CD4-positive, CD25-positive, alpha-beta regulatory T cell (primary cell): ENCODE data around the gene CYP26A1. TPM values are rescaled to one million over a fixed set of nuclear protein-coding genes. Genes with fewer than 3 reads are reported as not detected.

Experiments
- ATAC-seq, 2 donors: fragments of 150-1000 bp; cut with Tn5 transposase; one replicate each; pipeline ENCODE4 v1.10.0; 2021; ENCODE audit warnings: low read depth in 2 of 2, moderate number of reproducible peaks in 2 of 2, moderate library complexity in 1 of 2
- DNase-seq, 3 donors: peaks; one replicate each; pipeline versions ENCODE4 v3.0.0 to v3.0.0-alpha.2; 2012 to 2022; ENCODE audit warnings: mixed read lengths in 1 of 3
- H3K27ac ChIP-seq: one replicate; pipeline ENCODE4 v1.7.0; 2013; ENCODE audit warnings: mild to moderate bottlenecking, low read length; ENCODE audit not compliant: insufficient read depth, poor library complexity, severe bottlenecking
- H3K27me3 ChIP-seq: one replicate; pipeline ENCODE4 v1.7.0; 2013; ENCODE audit warnings: low read length; ENCODE audit not compliant: control insufficient read depth, insufficient read depth
- H3K36me3 ChIP-seq: one replicate; pipeline ENCODE4 v1.7.0; 2013; ENCODE audit warnings: mild to moderate bottlenecking, low read length, moderate library complexity; ENCODE audit not compliant: control insufficient read depth, insufficient read depth
- H3K4me1 ChIP-seq: 2 replicates; pipeline ENCODE4 v1.7.0; 2013; ENCODE audit warnings: mild to moderate bottlenecking, low read length; ENCODE audit not compliant: insufficient read depth, control insufficient read depth, poor library complexity, severe bottlenecking
- H3K4me3 ChIP-seq: one replicate; pipeline ENCODE4 v1.7.0; 2013; ENCODE audit warnings: low read depth, mild to moderate bottlenecking, low read length, moderate library complexity
- H3K9me3 ChIP-seq, 2 experiments: 1 replicate in 1 of 2; 2 replicates in 1 of 2; pipeline ENCODE4 v1.7.0; 2013; ENCODE audit warnings: low read length in 2 of 2, mild to moderate bottlenecking in 1 of 2, moderate library complexity in 1 of 2; ENCODE audit not compliant: control insufficient read depth in 2 of 2
- H3K27ac Mint-ChIP-seq, 3 donors: one replicate each; pipeline ENCODE4 v1.8.0; 2020 to 2022; ENCODE audit warnings: mild to moderate bottlenecking in 3 of 3, mixed read lengths in 3 of 3, moderate library complexity in 2 of 3
- H3K27me3 Mint-ChIP-seq: one replicate; pipeline ENCODE4 v1.8.0; 2022; ENCODE audit warnings: mild to moderate bottlenecking, mixed read lengths
- H3K36me3 Mint-ChIP-seq: one replicate; pipeline ENCODE4 v1.8.0; 2020; ENCODE audit warnings: mixed read lengths
- H3K4me1 Mint-ChIP-seq, 4 donors: one replicate each; pipeline ENCODE4 v1.8.0; 2020 to 2022; ENCODE audit warnings: mixed read lengths in 4 of 4, mild to moderate bottlenecking in 1 of 4
- H3K4me3 Mint-ChIP-seq, 4 donors: one replicate each; pipeline ENCODE4 v1.8.0; 2020 to 2022; ENCODE audit warnings: mild to moderate bottlenecking in 4 of 4, mixed read lengths in 4 of 4, moderate library complexity in 3 of 4
- H3K9me3 Mint-ChIP-seq, 7 donors: one replicate each; pipeline ENCODE4 v1.8.0; 2020 to 2022; ENCODE audit warnings: mixed read lengths in 7 of 7, mild to moderate bottlenecking in 3 of 7, moderate library complexity in 2 of 7
- polyA plus RNA-seq, 4 donors: library from polyadenylated mRNA; unstranded; fragments of 300-500 nt; fragmentation: Illumina TruSeq; gene quantifications; one replicate each; pipeline ENCODE4 v1.2.3, GENCODE V29; 2021
- total RNA-seq: library from RNA; stranded (reverse); gene quantifications from one replicate; pipeline ENCODE4 v1.2.3, GENCODE V29; 2022

The CYP26A1 gene
- total and polyA plus RNA-seq, 5 donors from 2014 or later = not detected

- H3K36me3 Mint-ChIP-seq = no peaks in the 10 kb centered on the region
- DNase-seq = no peak
- no peak overlapping the region for H3K27ac Mint-ChIP-seq
- Histone ChIP-seq H3K27me3 (peaks cover 22% of the 10 kb centered on the region), H3K4me1 (peaks cover 10% of the 10 kb centered on the region), H3K36me3 (no peaks in the 10 kb centered on the region), H3K9me3 (no peaks in the 10 kb centered on the region), H3K27ac (no peak overlapping the region), H3K4me3 (no peak overlapping the region)
- peaks cover 78% of the 10 kb centered on the region for H3K27me3 Mint-ChIP-seq
- peak overlapping the region in 1 of 4 donors; percentile 55 for H3K4me3 Mint-ChIP-seq
- H3K9me3 Mint-ChIP-seq = peaks cover 0 to 4% (median 0%) of the 10 kb centered on the region in 7 donors
- no peak for ATAC-seq
- H3K4me1 Mint-ChIP-seq = peaks cover 0 to 48% (median 14%) of the 10 kb centered on the region in 4 donors
These were observed 6.0 kb upstream of the CYP26A1 start for GRCh38 chr10:93067443-93068365.

GRCh38 chr10:93068411-93069244 is 5.1 kb upstream of the CYP26A1 start:
- peaks cover 22% of the 10 kb centered on the region for H3K27me3 ChIP-seq
- H3K27ac ChIP-seq = no peak overlapping the region
- H3K36me3 ChIP-seq = no peaks in the 10 kb centered on the region
- peaks cover 0 to 4% (median 0%) of the 10 kb centered on the region in 7 donors for H3K9me3 Mint-ChIP-seq
- no peaks in the 10 kb centered on the region for H3K9me3 ChIP-seq
- no peak for ATAC-seq
- H3K27me3 Mint-ChIP-seq = peaks cover 80% of the 10 kb centered on the region
- peak overlapping the region in 1 of 3 donors; percentile 32 for H3K27ac Mint-ChIP-seq
- no peaks in the 10 kb centered on the region for H3K36me3 Mint-ChIP-seq
- no peak overlapping the region for H3K4me3 ChIP-seq
- DNase-seq = no peak
- peak overlapping the region in 1 of 4 donors; percentile 55 for H3K4me3 Mint-ChIP-seq
- peaks cover 0 to 50% (median 14%) of the 10 kb centered on the region in 4 donors for H3K4me1 Mint-ChIP-seq
- peaks cover 17% of the 10 kb centered on the region for H3K4me1 ChIP-seq

- Histone ChIP-seq H3K36me3 (no peaks in the 10 kb centered on the region), H3K4me1 (peaks cover 22% of the 10 kb centered on the region), H3K9me3 (no peaks in the 10 kb centered on the region), H3K4me3 (no peak overlapping the region), H3K27ac (no peak overlapping the region), H3K27me3 (peaks cover 17% of the 10 kb centered on the region)
- Mint-ChIP-seq H3K36me3 (no peaks in the 10 kb centered on the region), H3K27ac (peak overlapping the region in 1 of 3 donors; percentile 32), H3K27me3 (peaks cover 77% of the 10 kb centered on the region), H3K9me3 (peaks cover 0 to 4% (median 0%) of the 10 kb centered on the region in 7 donors), H3K4me3 (no peak overlapping the region), H3K4me1 (peaks cover 0 to 50% (median 15%) of the 10 kb centered on the region in 4 donors)
- no peak for DNase-seq
- ATAC-seq = no peak
These were observed 4.5 kb upstream of the CYP26A1 start for GRCh38 chr10:93069245-93069561.

GRCh38 chr10:93070378-93071176 is 3.1 kb upstream of the CYP26A1 start:
- no peak overlapping the region for H3K27ac Mint-ChIP-seq
- H3K27me3 Mint-ChIP-seq = peaks cover 77% of the 10 kb centered on the region
- Histone ChIP-seq H3K36me3 (no peaks in the 10 kb centered on the region), H3K27me3 (peaks cover 11% of the 10 kb centered on the region), H3K4me1 (peaks cover 30% of the 10 kb centered on the region), H3K4me3 (no peak overlapping the region), H3K9me3 (no peaks in the 10 kb centered on the region), H3K27ac (no peak overlapping the region)
- H3K9me3 Mint-ChIP-seq = peaks cover 0 to 4% (median 0%) of the 10 kb centered on the region in 7 donors
- peak overlapping the region in 3 of 4 donors; percentile 6 to 59 (median 24) for H3K4me3 Mint-ChIP-seq
- no peaks in the 10 kb centered on the region for H3K36me3 Mint-ChIP-seq
- DNase-seq = no peak
- H3K4me1 Mint-ChIP-seq = peaks cover 0 to 51% (median 18%) of the 10 kb centered on the region in 4 donors
- ATAC-seq = no peak

GRCh38 chr10:93071177-93071472 is 2.6 kb upstream of the CYP26A1 start:
- H3K4me1 ChIP-seq = peaks cover 30% of the 10 kb centered on the region
- Mint-ChIP-seq H3K27me3 (peaks cover 80% of the 10 kb centered on the region), H3K4me1 (peaks cover 0 to 51% (median 21%) of the 10 kb centered on the region in 4 donors), H3K4me3 (peak overlapping the region in 3 of 4 donors; percentile 6 to 59 (median 24)), H3K9me3 (peaks cover 0 to 4% (median 0%) of the 10 kb centered on the region in 7 donors), H3K36me3 (no peaks in the 10 kb centered on the region), H3K27ac (no peak overlapping the region)
- H3K36me3 ChIP-seq = no peaks in the 10 kb centered on the region
- no peak overlapping the region for H3K27ac ChIP-seq
- no peak overlapping the region for H3K4me3 ChIP-seq
- DNase-seq (no peak), ATAC-seq (no peak)
- peaks cover 14% of the 10 kb centered on the region for H3K27me3 ChIP-seq
- H3K9me3 ChIP-seq = no peaks in the 10 kb centered on the region

- Histone ChIP-seq H3K4me3 (no peak overlapping the region), H3K27ac (no peak overlapping the region), H3K4me1 (peaks cover 30% of the 10 kb centered on the region), H3K27me3 (peaks cover 16% of the 10 kb centered on the region), H3K36me3 (no peaks in the 10 kb centered on the region), H3K9me3 (no peaks in the 10 kb centered on the region)
- Mint-ChIP-seq H3K36me3 (no peaks in the 10 kb centered on the region), H3K9me3 (peaks cover 0 to 4% (median 0%) of the 10 kb centered on the region in 7 donors), H3K27me3 (peaks cover 81% of the 10 kb centered on the region), H3K27ac (no peak overlapping the region), H3K4me3 (peak overlapping the region in 3 of 4 donors; percentile 50 to 81 (median 68)), H3K4me1 (peaks cover 0 to 50% (median 21%) of the 10 kb centered on the region in 4 donors)
- no peak for DNase-seq
- no peak for ATAC-seq
These were observed 1.9 kb upstream of the CYP26A1 start for GRCh38 chr10:93071674-93072224.

GRCh38 chr10:93072225-93072712 is 1.4 kb upstream of the CYP26A1 start:
- DNase-seq = no peak
- Mint-ChIP-seq H3K27ac (no peak overlapping the region), H3K36me3 (no peaks in the 10 kb centered on the region), H3K27me3 (peaks cover 80% of the 10 kb centered on the region), H3K4me3 (peak overlapping the region in 2 of 4 donors; percentile 55 to 81), H3K9me3 (peaks cover 0 to 2% (median 0%) of the 10 kb centered on the region in 7 donors), H3K4me1 (peaks cover 0 to 46% (median 21%) of the 10 kb centered on the region in 4 donors)
- H3K36me3 ChIP-seq = no peaks in the 10 kb centered on the region
- H3K27me3 ChIP-seq = peaks cover 13% of the 10 kb centered on the region
- H3K4me3 ChIP-seq = no peak overlapping the region
- H3K9me3 ChIP-seq = no peaks in the 10 kb centered on the region
- no peak for ATAC-seq
- H3K4me1 ChIP-seq = peaks cover 30% of the 10 kb centered on the region
- H3K27ac ChIP-seq = no peak overlapping the region
